Endodermal cell (in vitro differentiated cells): ENCODE results near the gene IMMP1L. TPM values are rescaled to one million over a fixed set of nuclear protein-coding genes. Genes with fewer than 3 reads are reported as not detected.

Experiments
- DNase-seq: peaks from one replicate; pipeline ENCODE4 v3.0.0-alpha.2; 2017
- H3K27ac ChIP-seq: 2 replicates; pipeline ENCODE4 v1.5.1; 2013; ENCODE audit warnings: mild to moderate bottlenecking, low read depth, low read length, moderate library complexity
- H3K27me3 ChIP-seq: 2 replicates; pipeline ENCODE4 v1.6.1; 2013; ENCODE audit warnings: mild to moderate bottlenecking, low read length, moderate library complexity; ENCODE audit not compliant: insufficient read depth, control insufficient read depth, poor library complexity, severe bottlenecking
- H3K36me3 ChIP-seq: 2 replicates; pipeline ENCODE4 v1.7.0; 2013; ENCODE audit warnings: mild to moderate bottlenecking, low read length, moderate library complexity; ENCODE audit not compliant: control insufficient read depth, insufficient read depth
- H3K4me1 ChIP-seq: one replicate; pipeline ENCODE4 v1.7.0; 2013; ENCODE audit warnings: low read length; ENCODE audit not compliant: control insufficient read depth, insufficient read depth
- H3K4me3 ChIP-seq: 2 replicates; pipeline ENCODE4 v1.5.1; 2013; ENCODE audit warnings: mild to moderate bottlenecking, low read length, moderate library complexity
- H3K9ac ChIP-seq: 2 replicates; pipeline ENCODE4 v1.6.1; 2013; ENCODE audit warnings: mild to moderate bottlenecking, low read length, moderate library complexity; ENCODE audit not compliant: poor library complexity, severe bottlenecking; ENCODE audit errors: extremely low read depth
- H3K9me3 ChIP-seq: 2 replicates; pipeline ENCODE4 v1.6.1; 2013; ENCODE audit warnings: mild to moderate bottlenecking, low read length, moderate library complexity; ENCODE audit not compliant: control insufficient read depth
- H3K27ac Mint-ChIP-seq: 2 replicates; pipeline ENCODE4 v1.8.0; 2020; ENCODE audit warnings: mixed read lengths
- H3K27me3 Mint-ChIP-seq: 2 replicates; pipeline ENCODE4 v1.8.0; 2021; ENCODE audit warnings: mild to moderate bottlenecking, mixed read lengths; ENCODE audit not compliant: insufficient read depth
- H3K36me3 Mint-ChIP-seq: 2 replicates; pipeline ENCODE4 v1.8.0; 2020; ENCODE audit warnings: low read depth, mixed read lengths
- H3K4me1 Mint-ChIP-seq: 2 replicates; pipeline ENCODE4 v1.8.0; 2020; ENCODE audit warnings: mixed read lengths
- H3K4me3 Mint-ChIP-seq: 2 replicates; pipeline ENCODE4 v1.8.0; 2020; ENCODE audit warnings: mild to moderate bottlenecking, moderate library complexity, mixed read lengths
- H3K9me3 Mint-ChIP-seq: 2 replicates; pipeline ENCODE4 v1.8.0; 2020; ENCODE audit warnings: mild to moderate bottlenecking, mixed read lengths
- CTCF ChIP-seq: fragments of 200-600 bp; sonication (generic); conservative IDR thresholded peaks from 2 replicates; pipeline ENCODE4 v1.5.0; 2021; ENCODE audit warnings: antibody characterized with exemption, mild to moderate bottlenecking
- WGBS, 2 experiments: methylation state at CpG; one replicate each; pipeline versions ENCODE4 v1.1.5 to v1.1.7; 2013; ENCODE audit warnings: missing lambda C conversion rate in 2 of 2, mixed read lengths in 1 of 2; ENCODE audit not compliant: insufficient coverage in 1 of 2, insufficient read length in 1 of 2; 5-methylcytosine and 5-hydroxymethylcytosine counted together
- total RNA-seq, 2 donors: library from RNA; stranded (reverse); fragmentation: NEBNext Ultra II Directional in 1 of 2; extraction: Animal tissue kit (Norgen Biotek cat#: 25700) in 1 of 2; gene quantifications; 2 replicates in 1 of 2; 3 replicates in 1 of 2; pipeline ENCODE4 v1.2.1, GENCODE V29; 2021

The IMMP1L gene
- total RNA-seq, 2 donors from 2014 or later: 28.9 to 44.9 TPM

DNA sequence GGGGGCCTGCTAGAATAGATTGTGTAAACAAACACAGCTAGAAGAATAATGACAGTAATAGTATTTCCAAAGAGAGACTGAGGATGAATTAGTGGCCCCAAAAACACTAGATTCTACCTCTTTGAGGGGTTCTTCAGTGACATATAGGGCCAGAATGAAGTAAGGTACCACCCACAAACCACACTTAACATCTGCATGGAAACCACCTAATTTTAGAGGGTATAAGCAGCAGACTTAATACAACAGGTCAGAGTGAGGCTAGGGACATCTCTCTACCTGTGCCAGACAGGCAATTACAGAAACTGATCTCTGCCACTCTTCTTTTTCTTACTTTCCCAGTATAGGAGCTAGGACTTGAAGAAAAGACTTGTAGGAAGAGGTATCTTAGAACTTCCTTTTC, 20.3 kb upstream of the IMMP1L start:
- no peak for DNase-seq
- H3K27me3 ChIP-seq: no peaks in the 10 kb centered on the region
- H3K9me3 ChIP-seq: peaks cover under 1% of the 10 kb centered on the region
- H3K9ac ChIP-seq: no peak overlapping the region
- Mint-ChIP-seq H3K4me3 (no peak overlapping the region), H3K27ac (no peak overlapping the region), H3K36me3 (peaks cover 7% of the 10 kb centered on the region), H3K27me3 (no peaks in the 10 kb centered on the region), H3K4me1 (peaks cover 8% of the 10 kb centered on the region), H3K9me3 (peaks cover 2% of the 10 kb centered on the region)
- peaks cover 3% of the 10 kb centered on the region for H3K4me1 ChIP-seq
- no peak for TF ChIP-seq CTCF
- no peak overlapping the region for H3K4me3 ChIP-seq
- no peaks in the 10 kb centered on the region for H3K36me3 ChIP-seq
- no peak overlapping the region for H3K27ac ChIP-seq

DNA sequence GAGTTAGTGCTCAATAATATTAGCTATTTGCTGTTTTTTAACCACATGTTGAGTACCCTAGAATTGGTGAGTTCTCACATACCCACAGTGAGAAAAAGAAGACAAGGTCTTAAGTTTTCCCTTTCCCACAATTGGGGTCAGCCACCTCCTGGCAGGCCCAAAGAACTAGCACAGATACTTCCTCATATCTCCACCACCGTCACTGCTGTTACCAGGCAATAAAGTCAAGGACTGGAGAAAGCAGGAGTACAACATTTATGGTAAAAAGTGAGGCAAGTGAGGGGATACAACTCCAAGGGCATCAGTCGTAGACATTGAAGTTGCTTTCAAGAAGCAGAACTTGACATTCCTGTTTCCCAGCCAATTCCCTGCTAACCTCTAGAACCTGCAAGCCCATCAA, 19.8 kb upstream of the IMMP1L start:
- Histone ChIP-seq H3K4me1 (peaks cover 3% of the 10 kb centered on the region), H3K9ac (no peak overlapping the region), H3K27me3 (no peaks in the 10 kb centered on the region), H3K36me3 (peaks cover 3% of the 10 kb centered on the region), H3K4me3 (no peak overlapping the region), H3K27ac (no peak overlapping the region), H3K9me3 (peaks cover 6% of the 10 kb centered on the region)
- no peak for DNase-seq
- WGBS, 2 experiments: 95 to 100% methylated on average over 1 to 2 of the region's 2 CpGs
- Mint-ChIP-seq H3K27me3 (no peaks in the 10 kb centered on the region), H3K27ac (no peak overlapping the region), H3K4me3 (no peak overlapping the region), H3K9me3 (peaks cover 4% of the 10 kb centered on the region), H3K4me1 (peaks cover 8% of the 10 kb centered on the region), H3K36me3 (peaks cover 11% of the 10 kb centered on the region)
- peak; percentile 15 for TF ChIP-seq CTCF

- no peak overlapping the region for H3K4me3 ChIP-seq
- H3K9ac ChIP-seq: no peak overlapping the region
- H3K36me3 ChIP-seq: peaks cover 5% of the 10 kb centered on the region
- no peak overlapping the region for H3K27ac Mint-ChIP-seq
- H3K27ac ChIP-seq: no peak overlapping the region
- H3K9me3 Mint-ChIP-seq: peaks cover 6% of the 10 kb centered on the region
- H3K36me3 Mint-ChIP-seq: peaks cover 10% of the 10 kb centered on the region
- H3K27me3 ChIP-seq: no peaks in the 10 kb centered on the region
- no peaks in the 10 kb centered on the region for H3K4me1 ChIP-seq
- no peak for TF ChIP-seq CTCF
- H3K4me3 Mint-ChIP-seq: no peak overlapping the region
- no peak for DNase-seq
- peaks cover 4% of the 10 kb centered on the region for H3K4me1 Mint-ChIP-seq
- no peaks in the 10 kb centered on the region for H3K27me3 Mint-ChIP-seq
- peaks cover 8% of the 10 kb centered on the region for H3K9me3 ChIP-seq
Measured at GRCh38 chr11:31521497-31522150, 12.2 kb upstream of the IMMP1L start.
